Stimulated activated CD8-positive, alpha-beta memory T cell treated with anti-CD3 and anti-CD28 coated beads, Interleukin-15, amount 100 ng/mL, for 4 hours (primary cell): ENCODE measurements around the gene CARS1.
A peak's percentile ranks its signal among the peaks of the same experiment; 100 is the strongest.

ENCODE experiments used
- DNase-seq, 2 donors: peaks; one replicate each; pipeline ENCODE4 v3.0.0-alpha.2; 2020; ENCODE audit warnings: low read depth in 2 of 2

Gene CARS1

DNA sequence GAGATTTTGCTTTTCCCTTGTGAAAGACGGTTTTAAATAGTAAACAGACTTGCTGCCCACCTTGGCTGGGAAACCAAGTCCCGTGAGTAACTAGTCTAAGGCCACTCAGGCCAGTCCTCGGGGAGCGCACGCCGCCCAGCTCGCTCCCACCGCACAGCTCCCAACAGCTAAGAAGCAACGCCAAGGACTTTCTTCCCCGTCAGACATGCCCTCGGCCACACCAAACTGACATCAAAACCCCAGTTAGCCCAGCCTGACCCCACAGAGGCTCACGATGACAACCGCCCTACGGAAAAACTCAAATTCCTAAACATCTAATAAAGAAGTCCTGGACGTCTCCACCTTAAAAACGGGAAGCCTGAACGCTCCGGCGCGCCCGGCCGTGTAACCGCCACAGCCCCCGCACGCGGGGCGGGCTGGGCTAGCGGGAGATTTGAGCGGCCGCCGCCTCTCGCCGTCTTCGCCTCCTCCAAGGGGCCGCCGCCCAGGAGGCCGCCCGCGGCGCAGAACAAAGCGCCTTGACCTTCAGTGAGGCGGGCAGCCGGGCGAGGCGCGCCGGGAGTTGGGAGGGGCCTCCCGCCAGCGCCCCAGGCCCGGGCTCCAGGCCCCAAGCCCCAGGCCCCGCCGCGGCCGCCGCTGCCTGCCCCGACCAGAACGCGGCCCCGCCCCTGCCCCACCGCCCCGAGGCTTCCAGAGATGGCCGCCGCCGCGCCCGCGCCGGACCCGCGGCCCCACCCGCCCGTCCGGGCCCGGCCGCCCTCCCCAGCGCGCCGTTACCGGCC is 65.6 kb downstream of the CARS1 start:
- peak in 1 of 2 donors; percentile 29 for DNase-seq

DNA sequence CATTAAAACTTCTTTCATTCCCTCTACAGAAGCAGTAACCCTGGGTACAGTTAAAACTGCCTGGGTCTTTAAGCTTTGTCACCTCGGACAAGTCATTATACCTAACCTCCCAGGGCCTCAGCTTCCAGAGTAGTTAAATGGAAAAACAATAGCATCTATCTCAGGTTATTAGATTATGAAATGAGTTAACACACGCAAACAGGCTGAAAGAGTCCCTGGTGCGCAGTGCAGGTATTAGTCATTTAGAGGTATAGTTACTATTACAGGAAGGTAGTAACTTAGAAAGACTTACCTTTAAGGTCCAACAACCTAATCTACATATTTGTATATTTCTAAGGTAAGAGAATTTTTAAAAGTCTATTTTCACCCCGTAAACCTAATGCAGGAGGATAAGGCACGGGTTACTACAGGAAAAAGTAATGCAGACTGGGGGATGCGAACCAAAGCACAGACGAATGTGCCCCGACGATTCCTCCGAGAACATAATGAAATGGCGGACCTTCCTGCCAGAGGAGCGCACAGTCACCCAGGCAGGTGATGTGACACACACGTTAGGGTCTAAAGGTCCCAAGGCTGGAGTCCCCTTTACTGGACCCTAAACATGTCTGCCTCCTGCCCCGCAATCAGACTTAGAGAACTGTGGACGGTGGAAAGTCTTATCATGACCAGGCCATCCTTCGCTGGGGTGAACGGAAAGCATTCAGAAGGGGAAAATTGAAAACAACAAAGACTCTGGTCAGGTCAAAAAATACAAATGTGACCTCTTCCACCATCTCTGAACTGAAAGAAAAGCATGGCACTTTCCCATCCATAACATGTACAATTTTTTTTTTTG is 66.4 kb downstream of the CARS1 start:
- DNase-seq: no peak

GRCh38 chr11:2989551-2989950 is 67.7 kb downstream of the CARS1 start:
- DNase-seq: no peak

DNA sequence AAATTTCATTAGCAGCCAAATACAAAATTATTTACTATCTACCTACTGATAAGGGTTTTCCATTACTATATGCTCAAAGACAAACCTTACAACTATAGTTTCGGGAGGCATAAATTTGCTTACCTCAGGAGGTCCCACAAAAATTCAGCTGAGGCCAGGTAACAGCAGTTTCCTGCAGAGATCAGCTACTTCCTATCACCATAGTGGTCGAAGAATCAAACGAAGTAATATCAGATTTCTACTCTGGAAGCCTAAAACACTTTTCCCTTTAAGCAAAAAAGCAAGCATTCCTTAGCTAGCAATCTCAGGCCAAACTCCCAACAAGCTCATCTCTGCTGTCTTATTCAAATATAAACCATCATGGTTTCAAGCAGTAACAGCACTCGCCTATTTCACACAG is 68.2 kb downstream of the CARS1 start:
- no peak for DNase-seq

DNA sequence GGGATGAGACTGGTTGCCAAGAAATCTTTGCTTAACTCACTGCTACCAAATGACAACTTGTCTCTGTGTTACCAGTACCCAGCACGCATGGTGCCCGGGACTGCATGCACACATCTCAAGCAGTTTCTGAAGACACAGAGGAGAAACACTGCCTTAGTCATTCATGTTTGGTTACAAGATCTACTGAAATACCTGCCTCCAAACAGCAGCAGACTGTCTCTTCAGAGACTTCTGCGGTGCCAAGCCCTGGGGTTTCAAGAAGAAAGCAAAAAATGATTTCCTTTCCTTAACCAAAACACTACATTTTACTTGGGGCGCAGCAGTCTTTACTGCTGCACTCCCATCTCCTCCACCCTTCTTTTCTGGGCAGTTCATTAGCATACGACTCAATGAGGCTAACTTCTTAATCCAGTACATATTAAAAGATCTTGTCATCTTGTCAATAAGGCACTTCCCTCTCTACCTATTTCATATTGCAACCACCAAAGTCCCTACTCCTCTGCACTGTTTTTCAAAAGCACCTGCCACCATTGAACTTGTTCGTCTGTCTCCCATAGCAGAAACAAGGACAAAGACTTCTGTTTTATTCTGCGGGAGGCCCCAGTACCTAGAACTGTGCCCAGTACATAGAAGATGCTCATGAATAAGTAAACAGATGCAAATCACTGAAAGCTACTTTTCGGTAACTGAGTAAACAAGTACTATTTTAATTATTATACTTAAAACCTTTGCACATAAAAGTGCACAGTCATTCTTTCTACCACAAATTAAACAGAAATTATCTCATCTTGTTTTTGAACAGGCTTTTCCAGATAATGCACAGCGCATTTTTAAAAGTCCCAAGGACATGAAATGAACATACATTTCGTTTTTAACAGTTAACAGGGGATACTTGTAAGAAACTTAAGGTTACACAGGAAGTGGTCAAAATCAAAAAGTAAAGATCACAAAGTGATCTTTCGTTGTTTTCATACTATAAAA is 69.1 kb downstream of the CARS1 start:
- DNase-seq: no peak

- no peak for DNase-seq
These were observed 73.3 kb downstream of the CARS1 start for GRCh38 chr11:2983908-2984307.

DNA sequence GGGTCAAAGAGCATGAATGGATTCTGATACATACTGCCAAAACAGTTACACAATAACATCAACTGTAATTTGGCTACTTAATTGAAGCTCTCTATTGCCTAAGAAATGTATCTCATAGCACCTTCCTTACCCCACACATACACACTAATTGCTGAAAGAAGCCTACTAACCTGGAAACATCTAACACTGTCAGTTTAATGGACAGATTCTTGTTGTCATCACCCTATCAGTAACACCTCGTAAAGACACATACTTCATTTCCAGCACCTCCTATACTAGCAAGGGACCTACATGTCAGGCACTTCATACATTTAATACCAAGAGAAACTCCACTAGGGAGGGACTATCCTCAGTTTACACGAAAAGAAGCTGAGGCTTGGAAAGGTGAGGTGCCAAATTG is 75.0 kb downstream of the CARS1 start:
- no peak for DNase-seq

GRCh38 chr11:2981130-2981529 is 76.1 kb downstream of the CARS1 start:
- no peak for DNase-seq

GRCh38 chr11:2980168-2980840 is 76.9 kb downstream of the CARS1 start:
- no peak for DNase-seq

DNA sequence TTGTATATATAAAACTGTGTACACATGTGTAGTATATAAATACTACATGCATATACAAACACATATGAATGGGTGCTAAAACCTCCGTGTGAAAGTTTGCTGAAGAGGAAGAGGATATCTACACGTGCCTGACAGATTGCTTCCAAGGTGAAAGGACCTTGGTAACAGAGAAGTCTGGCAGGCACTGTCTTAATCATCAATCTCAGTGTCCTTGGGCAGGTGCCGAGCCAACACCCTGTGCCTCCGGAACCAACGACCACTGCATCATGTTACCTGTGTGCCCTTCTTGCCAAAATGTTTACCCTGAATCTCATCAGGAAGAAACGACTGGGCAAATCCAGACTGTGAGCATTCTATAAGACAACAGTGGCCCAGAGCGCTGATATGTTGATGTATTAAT is 80.1 kb downstream of the CARS1 start:
- no peak for DNase-seq

DNA sequence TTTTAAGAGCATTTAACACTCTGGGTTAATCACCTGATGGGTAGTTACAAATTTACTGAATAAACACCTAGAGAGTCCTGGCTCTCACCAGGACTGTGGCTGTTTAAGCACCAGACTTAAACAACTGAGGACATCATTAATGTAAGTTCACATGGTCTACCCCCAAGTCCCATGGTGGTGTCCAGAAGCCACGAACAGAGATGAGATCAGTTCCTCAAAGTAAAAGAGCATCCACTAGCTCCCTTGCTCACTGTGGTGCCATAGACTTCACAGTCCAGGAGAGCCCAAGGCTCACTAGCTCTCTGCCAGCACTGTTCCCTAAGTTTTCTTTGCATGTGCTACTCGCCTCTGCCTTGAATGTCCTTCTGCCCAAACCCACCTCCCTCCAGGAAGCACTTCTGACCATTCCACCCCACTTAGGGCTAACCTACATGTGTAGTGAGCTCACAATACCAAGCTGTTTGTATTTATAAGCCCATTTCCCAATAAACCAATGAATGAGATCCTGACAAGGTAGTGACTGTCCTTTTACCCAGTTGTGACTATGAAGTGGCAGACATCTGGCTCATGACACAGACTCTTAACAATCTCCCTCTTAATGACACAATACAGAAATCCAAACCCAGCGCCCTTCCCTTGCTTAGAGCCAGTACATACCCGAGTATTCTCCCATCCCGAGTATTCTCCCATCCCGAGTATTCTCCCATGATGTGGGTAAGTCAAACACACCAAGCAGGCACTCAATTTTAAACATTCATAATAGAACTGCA is 80.7 kb downstream of the CARS1 start:
- no peak for DNase-seq

DNA sequence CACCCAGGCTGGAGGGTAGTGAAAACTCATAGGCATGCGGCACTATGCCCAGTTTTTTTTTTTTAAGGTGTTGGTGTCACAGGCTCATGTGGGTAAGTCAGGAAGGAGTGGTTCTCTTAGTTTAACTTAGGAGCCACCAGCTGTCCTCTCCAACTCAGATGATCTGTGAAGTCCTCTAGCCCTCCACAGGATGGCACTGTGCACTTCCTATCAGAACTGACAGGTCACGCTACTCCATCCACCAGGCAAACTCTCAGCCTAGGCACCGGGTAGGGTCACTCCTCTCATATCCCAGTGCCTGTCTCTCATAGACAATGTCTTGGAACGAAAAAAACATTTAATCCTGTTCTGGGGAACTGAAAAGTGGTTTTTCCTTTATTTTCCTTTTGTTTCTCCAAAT is 81.6 kb downstream of the CARS1 start:
- DNase-seq: no peak

DNA sequence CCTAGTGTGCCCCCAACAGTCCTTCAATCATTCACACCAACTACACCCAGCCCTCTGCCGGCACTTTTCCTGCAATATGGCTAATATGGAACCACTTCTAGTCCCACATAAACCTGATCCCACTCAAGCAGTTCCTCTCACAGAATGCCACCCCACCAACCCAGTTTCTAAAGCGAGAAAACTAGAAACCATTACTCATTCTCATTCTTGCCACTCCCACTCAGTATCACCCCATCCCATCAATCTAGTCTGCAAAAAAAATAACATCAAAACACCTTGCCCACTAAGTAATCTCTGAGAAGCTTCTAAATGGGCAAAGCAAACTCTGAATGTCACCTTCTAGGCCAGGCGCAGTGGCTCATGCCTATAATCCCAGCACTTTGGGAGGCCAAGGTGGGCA is 83.0 kb downstream of the CARS1 start:
- no peak for DNase-seq

DNA sequence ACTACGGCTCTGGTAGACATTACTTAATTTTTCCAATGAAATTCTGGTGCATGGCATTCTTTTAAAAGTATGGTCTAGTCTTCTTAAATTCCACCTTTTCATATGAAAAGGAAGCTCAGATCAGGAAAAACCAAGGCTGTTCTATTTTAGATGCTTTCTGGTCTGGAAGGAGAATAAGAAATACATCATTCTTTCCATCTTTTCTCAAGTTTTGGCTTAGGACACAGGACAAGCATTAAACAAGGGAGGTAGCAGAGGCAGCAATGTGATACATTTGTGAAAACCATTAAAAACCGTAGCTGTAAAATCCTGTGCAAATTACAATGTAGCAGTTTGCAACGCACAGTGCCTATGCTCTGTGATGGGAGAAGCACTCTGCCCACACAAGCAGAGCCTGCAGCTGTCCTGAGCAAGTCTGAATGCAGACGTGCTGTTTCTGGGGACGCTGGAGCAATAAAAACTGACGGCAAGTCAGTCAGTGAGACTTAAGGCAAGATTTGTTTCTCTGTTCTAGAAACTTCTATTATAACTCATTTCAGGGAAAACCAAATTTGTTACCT is 88.8 kb downstream of the CARS1 start:
- no peak for DNase-seq

- no peak for DNase-seq
These were observed 92.4 kb downstream of the CARS1 start for GRCh38 chr11:2964782-2965181.

GRCh38 chr11:2963761-2964160 is 93.5 kb downstream of the CARS1 start:
- no peak for DNase-seq

GRCh38 chr11:2963112-2963754 is 94.0 kb downstream of the CARS1 start:
- no peak for DNase-seq

- DNase-seq: no peak
These were observed 96.1 kb downstream of the CARS1 start for GRCh38 chr11:2961080-2961479.

GRCh38 chr11:2960139-2960538 is 97.1 kb downstream of the CARS1 start:
- no peak for DNase-seq

GRCh38 chr11:2958251-2958650 is 99.0 kb downstream of the CARS1 start:
- DNase-seq: no peak
